K562 (cell line): ENCODE measurements around the gene FBXO46. TPM values are rescaled to one million over a fixed set of nuclear protein-coding genes. Genes with fewer than 3 reads are reported as not detected.
A peak's percentile ranks its signal among the peaks of the same experiment; 100 is the strongest.

ENCODE experiments used
- BCL6 ChIP-seq: fragments of 250-450 bp; sonication (Bioruptor Pico); IDR thresholded peaks from 2 replicates; pipeline ENCODE4 v1.4.0; 2020
- BHLHE40 ChIP-seq: IDR thresholded peaks from 2 replicates; pipeline ENCODE4 v1.6.1; 2011; ENCODE audit warnings: low read length, improper control_type of control experiment
- ELF2 ChIP-seq: fragments of 250-450 bp; sonication (Bioruptor Pico); IDR thresholded peaks from 2 replicates; pipeline ENCODE4 v1.5.0; 2021; ENCODE audit warnings: mild to moderate bottlenecking
- FOXJ2 ChIP-seq: fragments of 200-800 bp; sonication (Bioruptor generic); IDR thresholded peaks from 2 replicates; pipeline ENCODE4 v1.6.1; 2016; ENCODE audit warnings: missing genetic modification characterization, missing compliant biosample characterization
- HSF4 ChIP-seq: fragments of 250-450 bp; sonication (Bioruptor Pico); IDR thresholded peaks from 2 replicates; pipeline ENCODE4 v2.1.2; 2022; ENCODE audit warnings: mild to moderate bottlenecking, moderate library complexity, borderline replicate concordance
- JUND ChIP-seq, 2 experiments: IDR thresholded peaks; 2 replicates in 1 of 2; 3 replicates in 1 of 2; pipeline ENCODE4 v1.6.1; 2011; ENCODE audit warnings: borderline replicate concordance in 2 of 2, low read depth in 2 of 2, low read length in 2 of 2, improper control_type of control experiment in 1 of 2, missing biosample characterization in 1 of 2, missing genetic modification characterization in 1 of 2, missing genetic modification reagents in 1 of 2
- MAFF ChIP-seq: IDR thresholded peaks from 2 replicates; pipeline ENCODE4 v1.6.1; 2012; ENCODE audit warnings: low read length, improper control_type of control experiment
- MITF ChIP-seq: IDR thresholded peaks from 2 replicates; pipeline ENCODE4 v1.6.1; 2014; ENCODE audit warnings: antibody characterized with exemption
- RBM25 ChIP-seq: fragments of 200-400 bp; formaldehyde crosslinking; IDR thresholded peaks from 2 replicates; pipeline ENCODE4 v1.6.1; 2018; ENCODE audit warnings: low read length, low read depth, moderate library complexity; ENCODE audit not compliant: severe bottlenecking
- RCOR1 ChIP-seq, 2 experiments: IDR thresholded peaks; 2 replicates each; pipeline ENCODE4 v1.6.1; 2012; ENCODE audit warnings: low read depth in 2 of 2, low read length in 2 of 2, borderline replicate concordance in 1 of 2, improper control_type of control experiment in 1 of 2
- STAT5B ChIP-seq: fragments of 250-450 bp; sonication (Bioruptor Pico); IDR thresholded peaks from 2 replicates; pipeline ENCODE4 v1.8.0; 2021; ENCODE audit warnings: mild to moderate bottlenecking, inconsistent platforms
- TAF7 ChIP-seq: fragments of 450-650 bp; IDR thresholded peaks from 2 replicates; pipeline ENCODE4 v1.6.1; 2016; ENCODE audit warnings: missing genetic modification characterization, missing compliant biosample characterization
- TARDBP ChIP-seq: fragments of 450-650 bp; IDR thresholded peaks from 2 replicates; pipeline ENCODE4 v1.6.1; 2016
- UBTF ChIP-seq, 2 experiments: IDR thresholded peaks; 2 replicates each; pipeline ENCODE4 v1.6.1; 2012; ENCODE audit warnings: improper control_type of control experiment in 2 of 2, low read depth in 2 of 2, low read length in 2 of 2, borderline replicate concordance in 1 of 2
- XRCC3 ChIP-seq: fragments of 450-650 bp; IDR thresholded peaks from 2 replicates; pipeline ENCODE4 v1.6.1; 2017; ENCODE audit warnings: mild to moderate bottlenecking, moderate library complexity
- ZNF184 ChIP-seq: sonication (generic); formaldehyde crosslinking; IDR thresholded peaks from 2 replicates; pipeline ENCODE4 v1.5.0; 2020; ENCODE audit warnings: missing genetic modification reagents
- polyA plus RNA-seq, 8 experiments: library from polyadenylated mRNA; depleted of rRNA in 4 of 8; stranded (reverse) in 5 of 8; unstranded in 3 of 8; fragments of >200 nt; fragmentation: Nextera tagmentation in 2 of 8; fragmentation: Illumina TruSeq in 1 of 8; extraction: Ambion mirVana in 2 of 8; extraction: Trizol in 1 of 8; gene quantifications; 2 replicates each; pipeline versions ENCODE4 v1.2.1 to v1.2.3, GENCODE V29; 2011 to 2014; ENCODE audit warnings: inconsistent platforms in 1 of 8, missing spikeins in 1 of 8
- total RNA-seq, 7 experiments: library from RNA; depleted of rRNA in 6 of 7; stranded (reverse); fragments of >200 nt in 6 of 7; fragmentation: Illumina TruSeq in 2 of 7; extraction: Trizol in 2 of 7; gene quantifications; 2 replicates each; pipeline versions ENCODE4 v1.2.1 to v1.2.3, GENCODE V29; 2011 to 2021; ENCODE audit warnings: low replicate concordance in 1 of 7
- TF ChIP-seq, protein P1 (sequence below): fragments of 250-450 bp; sonication (Bioruptor Pico); IDR thresholded peaks from 2 replicates; pipeline ENCODE4 v1.4.0; 2020

The FBXO46 gene
- total and polyA plus RNA-seq, 9 of the 15 experiments (the other 6 are each of a cell fraction or from before 2014, with no cell fraction given), result 1.5 to 36.1 (median 7.3) TPM

DNA sequence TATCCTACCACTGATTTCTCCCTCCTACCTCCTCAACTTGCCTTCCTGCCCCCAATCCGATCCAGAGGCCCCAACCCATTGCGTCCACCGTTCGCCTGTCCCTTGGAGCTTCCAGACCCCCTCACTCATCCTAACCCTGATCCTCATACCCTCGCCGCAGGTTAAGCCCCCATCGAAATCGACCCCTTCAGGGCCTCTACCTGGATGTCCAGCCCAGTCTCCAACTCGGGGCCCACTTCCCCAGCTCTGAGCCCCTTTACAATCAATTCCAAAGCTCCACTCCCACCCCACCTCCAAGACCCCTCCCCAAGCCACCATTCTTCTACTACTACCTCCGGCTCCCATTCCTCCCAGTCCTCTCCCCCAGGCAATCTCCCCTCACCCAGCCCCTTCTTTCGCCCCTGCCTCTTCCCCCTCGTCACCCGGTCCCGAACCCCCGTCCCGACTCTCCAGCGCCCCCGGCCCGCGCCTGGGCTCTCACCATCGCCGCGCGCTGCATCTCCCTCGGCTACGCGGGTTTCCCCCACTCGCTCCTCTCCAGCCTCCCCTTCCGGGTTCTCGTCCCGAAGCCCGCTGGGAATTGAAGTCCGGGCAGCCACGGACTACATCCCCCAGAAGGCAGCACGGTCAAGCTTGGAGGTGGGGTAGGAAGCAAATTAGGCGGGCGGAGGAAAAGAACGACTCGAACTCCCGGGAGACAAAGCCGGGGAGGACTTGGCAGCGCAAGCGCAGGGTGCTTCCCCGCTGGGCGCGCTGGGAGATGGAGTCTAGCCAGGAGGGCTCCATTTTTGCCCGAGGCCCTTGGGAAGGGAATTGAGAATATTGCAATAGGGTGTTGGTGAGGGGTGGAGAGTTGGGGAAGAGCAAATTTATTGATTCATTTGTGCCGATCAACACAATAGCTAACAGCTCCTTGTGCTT lies at the start of gene FBXO46 (continued):
- peak in 1 of 2 experiments; percentile 47; a peak in 1 of 4 replicates for TF ChIP-seq UBTF (IDR thresholded peaks at IDR 0.05; ENCODE audit: borderline replicate concordance in 1 of 2, low read depth in 2 of 2, low read length in 2 of 2)
- peak; percentile 78 for TF ChIP-seq FOXJ2 (tag)
- TF ChIP-seq XRCC3, result no peak
- peak; percentile 56 for TF ChIP-seq JUND (IDR thresholded peaks at IDR 0.05; ENCODE audit: borderline replicate concordance, low read depth, low read length)
- no peak; the same call in 2 of the 3 replicates for TF ChIP-seq JUND (tag; IDR thresholded peaks at IDR 0.05; ENCODE audit: borderline replicate concordance, low read depth, low read length)
- no peak for TF ChIP-seq ZNF184
- no peak for TF ChIP-seq HSF4 (CRISPR knock-in tag)
- TF ChIP-seq BCL6 (CRISPR knock-in tag), result no peak
- no peak for TF ChIP-seq RCOR1 (IDR thresholded peaks at IDR 0.05; ENCODE audit: borderline replicate concordance in 1 of 2, low read depth in 2 of 2, low read length in 2 of 2)
- TF ChIP-seq BHLHE40, result no peak
- no peak for TF ChIP-seq MAFF
- no peak for TF ChIP-seq TARDBP
- no peak for TF ChIP-seq STAT5B (CRISPR knock-in tag)
- no peak for TF ChIP-seq TAF7
- TF ChIP-seq ELF2 (CRISPR knock-in tag), result peak; percentile 98
- TF ChIP-seq MITF, result no peak
- TF ChIP-seq, protein P1, sequence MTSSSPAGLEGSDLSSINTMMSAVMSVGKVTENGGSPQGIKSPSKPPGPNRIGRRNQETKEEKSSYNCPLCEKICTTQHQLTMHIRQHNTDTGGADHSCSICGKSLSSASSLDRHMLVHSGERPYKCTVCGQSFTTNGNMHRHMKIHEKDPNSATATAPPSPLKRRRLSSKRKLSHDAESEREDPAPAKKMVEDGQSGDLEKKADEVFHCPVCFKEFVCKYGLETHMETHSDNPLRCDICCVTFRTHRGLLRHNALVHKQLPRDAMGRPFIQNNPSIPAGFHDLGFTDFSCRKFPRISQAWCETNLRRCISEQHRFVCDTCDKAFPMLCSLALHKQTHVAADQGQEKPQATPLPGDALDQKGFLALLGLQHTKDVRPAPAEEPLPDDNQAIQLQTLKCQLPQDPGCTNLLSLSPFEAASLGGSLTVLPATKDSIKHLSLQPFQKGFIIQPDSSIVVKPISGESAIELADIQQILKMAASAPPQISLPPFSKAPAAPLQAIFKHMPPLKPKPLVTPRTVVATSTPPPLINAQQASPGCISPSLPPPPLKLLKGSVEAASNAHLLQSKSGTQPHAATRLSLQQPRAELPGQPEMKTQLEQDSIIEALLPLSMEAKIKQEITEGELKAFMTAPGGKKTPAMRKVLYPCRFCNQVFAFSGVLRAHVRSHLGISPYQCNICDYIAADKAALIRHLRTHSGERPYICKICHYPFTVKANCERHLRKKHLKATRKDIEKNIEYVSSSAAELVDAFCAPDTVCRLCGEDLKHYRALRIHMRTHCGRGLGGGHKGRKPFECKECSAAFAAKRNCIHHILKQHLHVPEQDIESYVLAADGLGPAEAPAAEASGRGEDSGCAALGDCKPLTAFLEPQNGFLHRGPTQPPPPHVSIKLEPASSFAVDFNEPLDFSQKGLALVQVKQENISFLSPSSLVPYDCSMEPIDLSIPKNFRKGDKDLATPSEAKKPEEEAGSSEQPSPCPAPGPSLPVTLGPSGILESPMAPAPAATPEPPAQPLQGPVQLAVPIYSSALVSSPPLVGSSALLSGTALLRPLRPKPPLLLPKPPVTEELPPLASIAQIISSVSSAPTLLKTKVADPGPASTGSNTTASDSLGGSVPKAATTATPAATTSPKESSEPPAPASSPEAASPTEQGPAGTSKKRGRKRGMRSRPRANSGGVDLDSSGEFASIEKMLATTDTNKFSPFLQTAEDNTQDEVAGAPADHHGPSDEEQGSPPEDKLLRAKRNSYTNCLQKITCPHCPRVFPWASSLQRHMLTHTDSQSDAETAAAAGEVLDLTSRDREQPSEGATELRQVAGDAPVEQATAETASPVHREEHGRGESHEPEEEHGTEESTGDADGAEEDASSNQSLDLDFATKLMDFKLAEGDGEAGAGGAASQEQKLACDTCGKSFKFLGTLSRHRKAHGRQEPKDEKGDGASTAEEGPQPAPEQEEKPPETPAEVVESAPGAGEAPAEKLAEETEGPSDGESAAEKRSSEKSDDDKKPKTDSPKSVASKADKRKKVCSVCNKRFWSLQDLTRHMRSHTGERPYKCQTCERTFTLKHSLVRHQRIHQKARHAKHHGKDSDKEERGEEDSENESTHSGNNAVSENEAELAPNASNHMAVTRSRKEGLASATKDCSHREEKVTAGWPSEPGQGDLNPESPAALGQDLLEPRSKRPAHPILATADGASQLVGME (CRISPR knock-in tag), result no peak
- no peak for TF ChIP-seq RBM25
